ENCODE results near the gene STAM2. TPM values are rescaled to one million over a fixed set of nuclear protein-coding genes. Genes with fewer than 3 reads are reported as not detected.
"Not testable (repeated sequence)": the region's sequence is repeated elsewhere in the genome, so short reads cannot be mapped to it uniquely, and the experiment has no call there.

Gene STAM2
- 14.0 and 20.9 TPM in 2 replicates for total RNA-seq (2014; rRNA removed; shearing (Covaris generic); ENCODE audit: low replicate concordance)

DNA sequence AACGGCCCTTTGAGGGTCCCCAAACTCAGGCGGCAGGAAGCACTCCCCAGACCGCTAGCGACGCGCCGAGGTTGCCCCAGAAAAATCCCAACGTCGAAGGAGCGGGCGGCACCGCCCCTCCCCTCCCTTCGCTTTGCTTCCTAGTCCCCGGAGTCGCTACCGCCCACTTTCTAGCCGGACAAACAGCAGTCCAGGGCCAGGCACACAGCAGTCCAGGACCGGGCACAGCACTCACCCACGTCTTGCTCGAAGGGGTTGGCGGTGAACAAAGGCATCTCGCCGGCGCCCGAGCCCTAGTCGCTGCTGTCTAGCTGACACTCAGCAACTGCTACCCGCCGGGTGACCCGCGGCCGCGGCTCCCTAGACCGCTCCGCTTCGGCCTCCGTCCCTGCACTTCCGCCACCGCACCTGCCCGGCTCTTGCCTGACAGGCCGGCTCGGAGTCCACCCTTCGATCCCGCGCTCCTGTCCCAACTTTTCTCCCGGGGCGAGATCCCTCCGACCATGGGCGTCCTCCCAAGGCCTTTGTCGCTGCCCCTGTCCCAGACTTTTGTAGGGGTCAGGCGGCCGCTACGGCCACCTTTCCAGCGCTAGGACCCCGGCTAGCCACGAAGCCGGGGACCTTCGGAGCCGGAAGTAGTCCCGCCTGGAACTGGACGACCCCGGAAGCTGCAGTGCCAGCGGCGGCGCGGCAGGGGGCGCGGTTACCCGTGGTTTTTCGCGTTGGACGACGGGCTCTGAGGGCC is at the start of gene STAM2:
TSS of gene STAM2 (minus strand) at position 396 of the 745 bp plus-strand sequence. CDS start at position 275, 121 bp downstream.
- in situ Hi-C loops (cut with HindIII; ENCODE audit: low pct_unique_long_range_greater_than_20kb, low sequenced_read_pairs), result no loop called here
- peak; percentile 94 for DNase-seq (ENCODE audit: low read depth)

DNA sequence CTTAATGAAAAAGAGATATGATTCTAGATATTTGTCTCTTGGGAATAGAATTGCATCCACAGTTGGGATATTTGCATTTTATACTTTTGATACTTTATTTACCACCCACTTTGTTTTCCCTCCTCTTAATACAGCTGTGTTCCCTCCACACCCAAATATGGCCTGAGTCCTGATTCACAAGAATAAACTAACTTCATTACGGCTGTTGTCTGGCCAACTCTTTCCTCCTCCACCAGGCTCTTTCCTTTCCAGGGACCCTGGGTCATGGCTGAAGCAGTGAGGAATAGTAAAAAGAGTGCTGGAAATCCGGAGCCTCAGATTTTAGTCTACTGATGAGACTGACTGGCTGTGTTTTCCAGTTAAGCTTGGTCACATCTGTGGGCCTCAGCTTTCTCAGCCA is 48.4 kb upstream of the STAM2 start:
- in situ Hi-C loops (cut with HindIII; ENCODE audit: low pct_unique_long_range_greater_than_20kb, low sequenced_read_pairs), result no loop called here
- DNase-seq (ENCODE audit: low read depth), result no peak

DNA sequence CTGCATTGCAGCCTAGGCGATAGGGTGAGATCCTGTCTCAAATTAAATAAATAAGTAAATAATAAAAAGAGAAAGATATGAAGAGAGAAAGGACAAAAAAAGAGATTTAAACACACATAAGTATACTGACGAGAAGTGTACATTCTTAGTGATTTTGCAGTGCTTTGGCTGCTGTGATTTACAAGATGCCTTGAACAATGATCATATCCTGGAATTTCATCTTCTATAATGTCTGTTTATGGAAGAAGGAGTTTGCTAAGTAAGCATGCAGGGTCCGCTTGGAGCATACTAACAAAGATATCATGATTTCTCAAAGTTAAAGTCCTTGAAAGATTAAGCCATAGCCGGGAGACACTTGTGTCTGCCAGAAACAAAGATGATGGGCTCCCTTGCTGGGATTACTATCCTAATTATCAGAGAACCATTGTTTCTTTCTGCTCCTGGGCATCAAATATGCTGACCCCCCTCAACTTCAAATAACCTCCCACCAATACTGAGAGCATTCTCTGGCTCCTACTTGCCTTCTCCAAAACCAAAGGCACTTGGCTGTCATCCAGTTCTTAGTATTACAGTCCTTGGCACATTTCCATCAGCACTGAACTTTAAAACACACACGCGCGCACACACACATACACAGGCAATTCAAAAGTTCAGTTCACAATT is 47.5 kb upstream of the STAM2 start:
- in situ Hi-C loops (cut with HindIII; ENCODE audit: low pct_unique_long_range_greater_than_20kb, low sequenced_read_pairs), result no loop called here
- peak; percentile 18 for DNase-seq (ENCODE audit: low read depth)

DNA sequence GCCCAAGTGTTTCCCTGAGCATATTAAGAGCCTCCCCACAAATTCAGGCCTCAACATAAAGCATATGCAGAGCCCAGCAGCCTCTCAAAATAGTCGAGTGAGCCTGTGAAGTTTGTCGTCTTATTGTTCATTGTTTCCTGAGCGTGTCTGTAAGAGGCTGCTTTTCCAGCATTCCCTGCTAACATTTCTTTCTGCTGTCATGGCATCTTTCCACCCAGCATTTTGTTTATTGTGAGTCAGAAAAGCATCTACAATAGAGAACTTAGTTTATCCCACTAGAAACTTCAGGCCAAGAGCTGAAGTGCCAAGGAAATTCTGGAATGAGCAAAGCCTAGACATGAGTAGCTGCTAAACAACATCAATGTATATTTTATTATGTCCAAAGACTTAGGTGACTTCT is 46.3 kb upstream of the STAM2 start:
- no peak for DNase-seq (ENCODE audit: low read depth)
- in situ Hi-C loops (cut with HindIII; ENCODE audit: low pct_unique_long_range_greater_than_20kb, low sequenced_read_pairs), result no loop called here

DNA sequence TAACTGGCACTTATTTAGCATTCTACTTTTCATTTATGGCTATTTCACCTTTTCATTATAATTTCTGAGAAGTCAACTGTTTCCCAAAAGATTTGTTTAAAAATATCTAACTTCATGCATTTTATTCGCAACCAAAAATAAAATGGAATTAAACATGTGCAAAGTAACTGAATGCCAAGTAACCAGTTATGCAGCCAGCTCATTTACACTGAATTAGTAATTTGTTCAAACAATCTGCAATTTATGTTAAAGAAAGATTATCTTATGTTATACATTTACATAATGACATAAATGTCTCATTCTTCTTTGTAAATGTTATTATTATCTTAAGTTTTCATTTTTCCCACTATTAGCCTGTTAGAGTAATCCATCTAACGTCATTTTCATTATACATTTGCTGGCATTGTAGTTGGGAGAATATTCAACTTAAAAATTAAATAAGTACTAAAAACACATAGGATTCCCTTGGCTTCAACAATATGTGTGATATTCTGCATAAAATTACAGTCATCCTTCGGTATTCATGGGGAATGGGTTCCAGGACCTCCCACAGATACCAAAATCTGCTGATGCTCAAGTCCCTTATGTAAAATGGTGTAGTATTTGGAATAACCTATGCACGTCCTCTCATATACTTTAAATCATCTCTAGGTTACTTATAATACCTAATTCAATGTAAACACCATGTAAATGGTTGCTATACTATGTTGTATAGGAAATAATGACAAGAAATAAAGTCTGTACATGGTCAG is 43.7 kb upstream of the STAM2 start:
- in situ Hi-C loops (cut with HindIII; ENCODE audit: low pct_unique_long_range_greater_than_20kb, low sequenced_read_pairs), result no loop called here
- DNase-seq (ENCODE audit: low read depth), result no peak

DNA sequence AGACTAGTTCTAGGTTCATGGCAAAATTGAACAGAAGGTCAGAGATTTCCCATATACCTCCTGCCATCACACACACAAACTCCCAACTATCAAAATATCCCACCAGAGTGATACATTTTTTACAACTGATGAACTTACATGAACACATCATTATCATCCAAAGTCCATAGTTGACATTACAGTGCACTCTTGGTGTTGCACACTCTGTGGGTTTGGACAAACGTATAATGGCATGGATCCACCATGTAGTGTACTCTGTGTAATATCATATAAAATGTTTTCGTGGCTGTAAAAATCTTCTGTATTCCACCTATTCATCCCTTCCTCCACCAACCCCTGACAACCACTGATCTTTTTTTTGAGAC is 25.9 kb upstream of the STAM2 start:
- in situ Hi-C loops (cut with HindIII; ENCODE audit: low pct_unique_long_range_greater_than_20kb, low sequenced_read_pairs), result no loop called here
- DNase-seq (ENCODE audit: low read depth), result no peak

DNA sequence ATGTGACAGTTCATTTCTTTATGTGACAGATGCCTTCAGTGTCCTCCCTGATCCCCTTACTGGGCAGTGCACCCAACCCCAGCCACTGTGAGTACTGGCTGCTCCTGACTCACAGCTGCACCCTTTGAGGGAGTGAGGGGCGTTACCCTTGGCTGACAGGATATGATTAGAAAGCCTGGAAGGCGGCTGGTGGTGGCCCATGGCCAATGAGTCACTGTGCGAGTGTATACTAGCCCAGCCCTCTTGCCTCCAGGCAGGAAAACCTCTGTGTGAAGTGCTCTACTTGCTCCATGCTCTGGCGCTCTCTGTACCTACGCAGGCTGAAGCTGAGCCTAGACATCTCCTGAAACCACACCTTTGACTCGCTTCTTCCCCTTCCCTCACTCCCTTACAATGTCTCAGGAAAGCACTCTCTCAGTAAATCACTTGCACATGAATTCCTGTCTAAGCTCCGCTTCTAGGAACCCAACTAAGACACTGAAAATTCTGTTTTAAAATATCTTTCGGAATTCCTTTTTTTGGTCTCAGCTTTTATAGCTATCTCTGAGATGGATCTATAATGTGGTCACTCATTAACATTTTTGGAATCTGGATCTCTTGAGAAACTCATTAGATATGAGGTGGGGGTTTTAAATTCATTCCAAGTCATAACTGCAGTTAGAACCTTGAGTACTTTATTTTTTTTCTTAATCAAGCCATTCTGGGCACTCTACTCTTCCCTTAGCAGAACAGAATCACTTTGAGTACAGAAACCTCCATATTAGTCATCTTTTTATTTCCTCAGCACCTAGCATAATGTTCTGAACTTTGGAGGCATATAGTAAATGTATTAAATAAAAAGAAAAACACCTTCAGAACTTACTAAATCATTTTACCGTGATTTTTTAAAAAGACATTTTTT is 25.3 kb upstream of the STAM2 start:
- in situ Hi-C loops (cut with HindIII; ENCODE audit: low pct_unique_long_range_greater_than_20kb, low sequenced_read_pairs), result no loop called here
- peak; percentile 90 for DNase-seq (ENCODE audit: low read depth)

DNA sequence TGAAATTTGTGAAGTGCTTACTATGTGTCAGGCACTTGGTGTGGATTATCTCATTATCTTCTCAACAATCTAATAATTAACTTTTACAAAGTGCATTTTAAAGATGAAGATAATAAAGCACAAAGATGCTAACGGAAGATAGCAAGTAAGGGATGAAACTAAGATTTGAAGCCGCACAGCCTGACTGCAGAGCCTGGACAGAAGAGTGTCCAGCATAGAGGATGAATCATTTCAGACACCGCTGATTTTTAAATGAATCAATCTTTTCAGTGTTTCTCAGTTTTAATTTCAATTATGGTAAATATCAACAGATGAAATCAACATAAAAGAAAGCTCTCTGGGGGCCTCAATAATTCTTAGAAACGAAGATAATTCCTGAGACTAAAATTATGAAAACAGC is 24.5 kb upstream of the STAM2 start:
- no peak for DNase-seq (ENCODE audit: low read depth)
- in situ Hi-C loops (cut with HindIII; ENCODE audit: low pct_unique_long_range_greater_than_20kb, low sequenced_read_pairs), result no loop called here

DNA sequence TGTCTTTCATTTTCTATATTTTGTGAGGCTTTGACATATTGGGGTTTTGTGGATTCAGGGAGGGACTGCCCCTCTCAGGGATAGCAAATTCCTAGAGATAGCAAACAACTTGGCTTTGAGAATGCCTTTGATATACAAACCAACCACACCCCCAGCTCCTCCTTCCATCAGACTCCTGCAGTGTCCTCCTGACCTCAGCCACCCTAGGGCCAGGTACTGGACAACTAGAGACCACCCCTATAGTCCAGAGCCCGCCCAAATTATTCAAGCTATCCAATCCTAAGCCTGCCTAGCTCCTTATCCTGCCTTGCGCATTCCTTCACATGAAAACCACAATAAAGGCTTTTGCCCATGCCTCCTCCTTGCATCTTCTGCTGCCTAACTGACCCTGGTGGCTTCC is 22.9 kb upstream of the STAM2 start:
- no peak for DNase-seq (ENCODE audit: low read depth)
- in situ Hi-C loops (cut with HindIII; ENCODE audit: low pct_unique_long_range_greater_than_20kb, low sequenced_read_pairs), result no loop called here

DNA sequence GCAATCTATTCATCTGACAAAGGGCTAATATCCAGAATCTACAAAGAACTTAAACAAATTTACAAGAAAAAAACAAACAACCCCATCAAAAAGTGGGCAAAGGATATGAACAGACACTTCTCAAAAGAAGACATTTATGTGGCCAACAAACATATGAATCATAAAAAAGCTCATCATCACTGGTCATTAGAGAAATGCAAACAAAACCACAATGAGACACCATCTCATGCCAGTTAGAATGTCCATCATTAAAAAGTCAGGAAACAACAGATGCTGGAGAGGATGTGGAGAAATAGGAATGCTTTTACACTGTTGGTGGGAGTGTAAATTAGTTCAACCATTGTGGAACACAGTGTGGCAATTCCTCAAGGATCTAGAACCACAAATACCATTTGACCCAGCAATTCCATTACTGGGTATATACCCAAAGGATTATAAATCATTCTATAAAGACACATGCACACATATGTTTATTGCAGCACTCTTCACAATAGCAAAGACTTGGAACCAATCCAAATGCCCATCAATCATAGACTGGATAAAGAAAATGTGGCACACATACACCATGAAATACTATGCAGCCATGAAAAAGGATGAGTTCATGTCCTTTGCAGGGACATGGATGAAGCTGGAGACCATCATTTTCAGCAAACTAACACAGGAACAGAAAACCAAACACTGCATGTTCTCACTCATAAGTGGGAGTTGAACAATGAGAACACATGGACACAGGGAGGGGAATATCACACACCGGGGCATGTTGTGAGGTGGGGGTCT is 22.1 kb upstream of the STAM2 start:
- in situ Hi-C loops (cut with HindIII; ENCODE audit: low pct_unique_long_range_greater_than_20kb, low sequenced_read_pairs); DNase-seq (ENCODE audit: low read depth): not testable (repeated sequence)

DNA sequence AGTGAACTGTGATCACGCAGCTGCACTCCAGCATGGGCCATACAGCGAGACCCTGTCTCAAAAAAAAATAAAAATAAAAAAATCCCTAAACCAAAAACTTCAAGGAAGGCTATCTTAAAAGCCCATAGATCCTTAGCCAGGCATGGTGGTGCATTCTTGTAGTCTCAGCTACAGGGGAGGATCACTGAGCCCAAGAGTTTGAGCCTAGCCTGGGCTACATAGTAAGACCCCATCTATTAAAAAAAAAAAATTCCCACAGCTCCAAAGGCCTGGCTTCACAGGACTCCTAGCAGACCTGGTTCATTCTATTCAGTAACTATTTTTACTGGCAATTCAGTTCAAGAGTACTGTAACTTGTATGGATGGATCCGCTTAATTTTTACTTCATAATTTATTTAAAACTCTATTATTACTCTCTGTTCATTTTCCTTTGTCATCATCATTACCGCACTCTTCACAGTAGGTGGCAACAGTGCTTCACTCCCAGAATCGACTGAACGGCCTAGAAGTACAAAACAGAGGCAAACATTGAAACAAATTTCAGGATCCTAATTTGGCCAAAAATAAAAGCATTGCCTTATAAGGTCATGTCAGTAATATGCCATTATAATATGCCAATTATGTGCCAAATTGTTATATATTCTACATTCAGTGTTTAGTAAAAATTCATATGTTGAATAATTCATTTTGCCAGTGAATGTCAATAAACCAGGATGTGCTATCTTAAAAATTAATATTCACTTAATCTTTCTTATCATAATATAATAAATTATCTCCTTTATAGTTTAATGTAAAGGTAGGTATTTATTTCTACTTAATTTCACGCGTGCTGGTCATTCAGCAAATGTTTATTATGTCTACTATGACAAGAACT is 14.3 kb upstream of the STAM2 start:
- in situ Hi-C loops (cut with HindIII; ENCODE audit: low pct_unique_long_range_greater_than_20kb, low sequenced_read_pairs), result no loop called here
- peak; percentile 47 for DNase-seq (ENCODE audit: low read depth)

DNA sequence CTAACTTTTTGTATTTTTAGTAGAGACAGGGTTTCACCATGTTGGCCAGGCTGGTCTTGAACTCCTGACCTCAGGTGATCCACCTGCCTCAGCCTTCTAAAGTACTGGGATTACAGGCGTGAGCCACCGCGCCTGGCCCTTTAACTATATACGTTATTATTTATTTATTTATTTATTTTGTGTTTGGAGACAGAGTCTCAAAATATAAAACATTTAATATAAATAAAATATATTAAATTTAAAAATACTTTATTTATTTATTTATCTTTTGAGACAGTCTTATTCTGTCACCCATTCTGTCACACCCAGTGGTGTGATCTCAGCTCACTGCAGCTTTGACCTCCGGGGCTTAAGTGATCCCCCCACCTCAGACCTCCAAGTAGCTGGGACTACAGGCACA is 11.2 kb upstream of the STAM2 start:
- in situ Hi-C loops (cut with HindIII; ENCODE audit: low pct_unique_long_range_greater_than_20kb, low sequenced_read_pairs), result not testable (repeated sequence)

DNA sequence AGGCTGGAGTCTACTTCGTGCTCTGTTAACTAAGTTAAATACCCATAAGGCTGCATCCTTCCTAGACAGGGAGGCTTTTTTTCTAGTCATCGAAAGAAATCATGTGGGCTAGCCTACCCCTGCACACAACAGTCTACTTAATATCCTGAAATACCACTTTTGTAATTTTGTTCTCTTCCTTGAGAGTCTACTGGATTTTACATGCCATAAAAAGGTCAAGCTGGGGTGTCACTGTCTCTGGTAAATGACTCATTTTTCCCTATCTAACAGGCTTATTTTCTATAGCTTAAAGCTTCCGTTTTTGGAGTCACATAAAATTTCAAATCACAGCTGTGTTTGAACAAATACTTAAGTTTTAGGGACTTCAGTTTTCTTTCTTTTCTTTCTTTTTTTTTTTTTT is 10.7 kb upstream of the STAM2 start:
- no peak for DNase-seq (ENCODE audit: low read depth)
- in situ Hi-C loops (cut with HindIII; ENCODE audit: low pct_unique_long_range_greater_than_20kb, low sequenced_read_pairs), result no loop called here

More for the DNA sequence above, 11.2 kb upstream of the STAM2 start:
- not testable (repeated sequence) for DNase-seq (ENCODE audit: low read depth)

DNA sequence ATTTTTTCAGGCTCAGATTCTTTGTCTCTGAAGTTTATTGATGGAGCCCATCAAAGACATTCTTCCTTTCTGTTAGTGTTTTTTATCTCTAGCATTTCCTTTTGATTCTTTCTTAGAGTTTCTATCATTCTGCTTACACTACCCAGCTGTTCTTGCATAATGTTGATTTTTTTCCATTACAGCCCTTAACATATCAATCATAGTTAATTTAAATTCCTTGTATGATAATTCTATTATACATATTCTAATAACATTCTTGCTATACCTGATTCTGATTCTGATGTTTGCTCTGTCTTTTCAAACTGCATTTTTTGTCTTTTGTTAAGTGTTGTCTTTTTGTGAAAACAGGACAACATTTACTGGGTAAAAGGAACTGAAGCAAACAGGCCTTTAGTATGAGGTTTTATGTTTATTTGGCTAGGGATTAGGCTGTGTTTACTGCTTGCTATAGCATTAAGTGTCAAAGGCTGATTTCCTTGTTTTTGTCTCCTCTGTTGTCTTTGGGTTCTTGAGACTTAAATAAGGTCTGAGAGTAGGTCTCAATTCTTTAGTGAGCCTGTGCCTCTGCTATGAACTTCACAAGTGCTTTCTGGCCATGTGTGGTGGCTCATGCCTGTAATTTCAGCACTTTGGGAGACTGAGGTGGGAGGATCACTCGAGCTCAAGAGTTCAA is 8.0 kb upstream of the STAM2 start:
- in situ Hi-C loops (cut with HindIII; ENCODE audit: low pct_unique_long_range_greater_than_20kb, low sequenced_read_pairs), result no loop called here
- DNase-seq (ENCODE audit: low read depth), result no peak

DNA sequence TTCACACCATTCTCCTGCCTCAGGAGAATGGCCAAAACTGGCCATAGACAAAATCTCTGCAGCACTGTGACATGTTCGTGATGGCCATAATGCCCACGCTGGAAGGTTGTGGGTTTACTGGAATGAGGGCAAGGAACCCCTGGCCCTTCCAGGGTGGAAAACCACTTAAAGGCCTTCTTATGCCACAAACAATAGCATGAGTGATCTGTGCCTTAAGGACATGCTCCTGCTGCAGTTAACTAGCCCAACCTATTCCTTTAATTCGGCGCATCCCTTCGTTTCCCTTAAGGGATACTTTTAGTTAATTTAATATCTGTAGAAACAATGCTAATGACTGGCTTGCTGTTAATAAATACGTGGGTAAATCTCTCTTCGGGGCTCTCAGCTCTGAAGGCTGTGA is 2.1 kb upstream of the STAM2 start:
- DNase-seq (ENCODE audit: low read depth); in situ Hi-C loops (cut with HindIII; ENCODE audit: low pct_unique_long_range_greater_than_20kb, low sequenced_read_pairs): not testable (repeated sequence)

DNA sequence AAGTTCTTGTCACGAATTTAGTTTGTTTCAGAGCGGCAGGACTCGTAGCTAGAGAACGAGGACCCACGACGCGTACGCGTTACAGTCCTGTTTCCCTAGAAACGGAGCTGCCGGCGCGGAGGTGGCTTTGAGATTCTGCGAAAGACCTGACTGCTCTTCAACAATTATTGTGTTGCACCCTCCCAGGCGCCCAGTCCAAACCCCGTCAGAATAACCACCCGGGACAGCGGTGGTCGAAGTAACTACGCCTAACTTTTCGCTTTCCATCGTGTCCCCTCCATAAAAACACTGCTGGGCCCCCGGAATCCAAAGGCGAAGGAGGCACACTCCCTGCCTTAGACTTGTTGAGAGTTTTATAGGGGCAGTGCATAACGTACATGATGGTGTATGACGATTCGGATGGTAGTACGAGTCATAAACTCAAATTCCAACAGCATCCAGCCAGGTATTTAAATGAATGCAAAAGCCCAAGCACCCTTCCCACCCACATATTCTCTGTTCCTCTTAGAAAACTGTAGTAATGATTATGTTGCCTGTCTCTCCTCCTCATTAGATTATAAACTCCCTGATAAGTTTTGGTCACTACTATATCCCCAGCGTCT is 651 bp upstream of the STAM2 start:
- in situ Hi-C loops (cut with HindIII; ENCODE audit: low pct_unique_long_range_greater_than_20kb, low sequenced_read_pairs), result no loop called here
- no peak for DNase-seq (ENCODE audit: low read depth)

Measured in Caki2 (cell line).